ENCODE data around the gene RASL10A. TPM values are rescaled to one million over a fixed set of nuclear protein-coding genes. Genes with fewer than 3 reads are reported as not detected.
"Not testable (repeated sequence)": the region's sequence is repeated elsewhere in the genome, so short reads cannot be mapped to it uniquely, and the experiment has no call there.

Gene RASL10A
- total RNA-seq, 4 donors from 2014 or later: 0.13 to 1.2 TPM; not detected in 2

- Histone ChIP-seq H3K36me3 (peaks cover 0 to 55% of the 10 kb centered on the region in 2 donors), H3K4me1 (peaks cover 57 to 60% of the 10 kb centered on the region in 2 donors), H3K4me3 (no peak overlapping the region), H3K9me3 (no peaks in the 10 kb centered on the region), H3K27me3 (no peaks in the 10 kb centered on the region), H3K27ac (peak overlapping the region; percentile 74 to 86 (median 80))
- intact Hi-C loops (cut with DNase I; ENCODE audit: low total_unique reads) (no loop called here), in situ Hi-C loops (cut with MboI; ENCODE audit: low sequenced_read_pairs in 4 of 4) (no loop called here)
- DNase-seq (peak; percentile 76 to 87), ATAC-seq (peak; percentile 61 to 62)
- no peak for TF ChIP-seq CTCF (IDR thresholded peaks at IDR 0.05 in 4 of 5, conservative IDR thresholded peaks at IDR 0.05 in 1 of 5)
- no peak for TF ChIP-seq POLR2A (IDR thresholded peaks at IDR 0.05)
Measured at GRCh38 chr22:29346659-29347058, 31.2 kb upstream of the RASL10A start.

GRCh38 chr22:29345932-29346331 lies 30.4 kb upstream of the RASL10A start:
- intact Hi-C loops (cut with DNase I; ENCODE audit: low total_unique reads): loop anchor here (2.0 kb wide), 1 partner anchor 17 kb away; no protein-coding TSS in a partner anchor
- H3K27me3 ChIP-seq: no peaks in the 10 kb centered on the region
- peaks cover 57 to 60% of the 10 kb centered on the region in 2 donors for H3K4me1 ChIP-seq
- H3K36me3 ChIP-seq: peaks cover 0 to 55% of the 10 kb centered on the region in 2 donors
- in situ Hi-C loops (cut with MboI; ENCODE audit: low sequenced_read_pairs in 4 of 4): no loop called here
- H3K9me3 ChIP-seq: no peaks in the 10 kb centered on the region
- H3K27ac ChIP-seq: peak overlapping the region; percentile 74 to 86 (median 80)
- DNase-seq (no peak), ATAC-seq (no peak)
- no peak for TF ChIP-seq POLR2A (IDR thresholded peaks at IDR 0.05)
- no peak for TF ChIP-seq CTCF (IDR thresholded peaks at IDR 0.05 in 4 of 5, conservative IDR thresholded peaks at IDR 0.05 in 1 of 5)
- H3K4me3 ChIP-seq: no peak overlapping the region

- DNase-seq; H3K9me3 ChIP-seq; in situ Hi-C loops (cut with MboI; ENCODE audit: low sequenced_read_pairs in 4 of 4); H3K27me3 ChIP-seq; H3K4me3 ChIP-seq; ATAC-seq: not testable (repeated sequence)
- Histone ChIP-seq H3K4me1 (peaks cover 57 to 60% of the 10 kb centered on the region in 2 donors), H3K27ac (peak overlapping the region; percentile 74 to 85 (median 78)), H3K36me3 (peaks cover 0 to 55% of the 10 kb centered on the region in 2 donors)
- intact Hi-C loops (cut with DNase I; ENCODE audit: low total_unique reads): loop anchor here (2.0 kb wide), 1 partner anchor 16 kb away; no protein-coding TSS in a partner anchor
Measured at GRCh38 chr22:29344889-29345288, 29.4 kb upstream of the RASL10A start.

GRCh38 chr22:29344137-29344536 lies 28.6 kb upstream of the RASL10A start:
- Histone ChIP-seq H3K27ac (peak overlapping the region; percentile 74 to 85 (median 78)), H3K9me3 (no peaks in the 10 kb centered on the region), H3K36me3 (peaks cover 0 to 55% of the 10 kb centered on the region in 2 donors), H3K4me1 (peaks cover 55 to 60% of the 10 kb centered on the region in 2 donors), H3K4me3 (no peak overlapping the region), H3K27me3 (no peaks in the 10 kb centered on the region)
- peak; percentile 83 to 93 for DNase-seq
- intact Hi-C loops (cut with DNase I; ENCODE audit: low total_unique reads) (loop anchor here (2.0 kb wide), 1 partner anchor 15 kb away; no protein-coding TSS in a partner anchor), in situ Hi-C loops (cut with MboI; ENCODE audit: low sequenced_read_pairs in 4 of 4) (no loop called here)
- TF ChIP-seq POLR2A (IDR thresholded peaks at IDR 0.05) (no peak), CTCF (IDR thresholded peaks at IDR 0.05 in 4 of 5, conservative IDR thresholded peaks at IDR 0.05 in 1 of 5) (no peak)
- ATAC-seq: peak; percentile 69 to 74

- peaks cover 0 to 58% of the 10 kb centered on the region in 2 donors for H3K36me3 ChIP-seq
- H3K27ac ChIP-seq: peak overlapping the region; percentile 74 to 85 (median 78)
- ATAC-seq (no peak), DNase-seq (no peak)
- H3K9me3 ChIP-seq: no peaks in the 10 kb centered on the region
- no peaks in the 10 kb centered on the region for H3K27me3 ChIP-seq
- in situ Hi-C loops (cut with MboI; ENCODE audit: low sequenced_read_pairs in 4 of 4): no loop called here
- TF ChIP-seq CTCF (IDR thresholded peaks at IDR 0.05 in 4 of 5, conservative IDR thresholded peaks at IDR 0.05 in 1 of 5) (no peak), POLR2A (IDR thresholded peaks at IDR 0.05) (no peak)
- H3K4me3 ChIP-seq: no peak overlapping the region
- intact Hi-C loops (cut with DNase I; ENCODE audit: low total_unique reads): no loop called here
- peaks cover 55 to 59% of the 10 kb centered on the region in 2 donors for H3K4me1 ChIP-seq
Measured at GRCh38 chr22:29343313-29343805, 27.9 kb upstream of the RASL10A start.

Data from gastrocnemius medialis (tissue), 4 donors.